Measurements from ENCODE around the gene DNAJA3. TPM values are rescaled to one million over a fixed set of nuclear protein-coding genes. Genes with fewer than 3 reads are reported as not detected.

The DNAJA3 gene
- total RNA-seq, 1 donor from 2014 or later: 40.7 TPM

DNA sequence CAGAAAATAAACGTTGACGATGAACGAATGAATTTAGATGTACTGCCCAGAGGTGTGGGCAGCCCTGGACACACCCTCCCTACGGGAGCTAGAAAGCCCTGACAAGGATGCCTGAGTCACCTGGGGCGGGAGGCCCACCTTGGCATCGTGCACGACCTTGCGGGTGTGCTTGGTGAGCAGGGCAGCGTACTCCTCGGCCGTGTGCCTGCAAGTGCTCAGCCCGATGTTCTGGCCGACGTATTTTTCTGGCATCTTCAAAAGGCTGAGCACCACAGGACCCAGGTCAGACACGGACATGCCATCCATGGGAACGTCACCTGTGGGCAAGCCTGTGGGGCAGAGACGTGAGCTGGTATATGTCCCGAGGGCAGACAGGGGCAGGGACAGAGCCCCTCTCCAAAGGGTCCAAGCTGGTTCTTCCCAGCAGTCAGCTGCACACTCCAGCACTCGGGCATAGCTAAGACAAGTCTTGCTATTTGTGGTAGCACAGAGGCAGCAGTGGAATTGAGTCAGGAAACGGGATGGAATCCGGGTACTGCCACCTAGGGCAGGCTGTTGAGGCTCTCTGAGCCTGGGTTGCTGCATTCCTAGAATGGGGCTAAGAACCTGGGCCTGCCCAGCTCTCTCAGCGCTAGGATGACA is 38.0 kb downstream of the DNAJA3 start:
- Histone ChIP-seq H3K4me1 (no peaks in the 10 kb centered on the region), H3K27ac (no peak overlapping the region), H3K4me3 (no peak overlapping the region), H3K36me3 (peaks cover 40 to 61% of the 10 kb centered on the region in 2 donors), H3K9me3 (no peaks in the 10 kb centered on the region), H3K27me3 (no peaks in the 10 kb centered on the region)
- intact Hi-C loops (cut with DNase I): no loop called here
- TF ChIP-seq, protein P1, sequence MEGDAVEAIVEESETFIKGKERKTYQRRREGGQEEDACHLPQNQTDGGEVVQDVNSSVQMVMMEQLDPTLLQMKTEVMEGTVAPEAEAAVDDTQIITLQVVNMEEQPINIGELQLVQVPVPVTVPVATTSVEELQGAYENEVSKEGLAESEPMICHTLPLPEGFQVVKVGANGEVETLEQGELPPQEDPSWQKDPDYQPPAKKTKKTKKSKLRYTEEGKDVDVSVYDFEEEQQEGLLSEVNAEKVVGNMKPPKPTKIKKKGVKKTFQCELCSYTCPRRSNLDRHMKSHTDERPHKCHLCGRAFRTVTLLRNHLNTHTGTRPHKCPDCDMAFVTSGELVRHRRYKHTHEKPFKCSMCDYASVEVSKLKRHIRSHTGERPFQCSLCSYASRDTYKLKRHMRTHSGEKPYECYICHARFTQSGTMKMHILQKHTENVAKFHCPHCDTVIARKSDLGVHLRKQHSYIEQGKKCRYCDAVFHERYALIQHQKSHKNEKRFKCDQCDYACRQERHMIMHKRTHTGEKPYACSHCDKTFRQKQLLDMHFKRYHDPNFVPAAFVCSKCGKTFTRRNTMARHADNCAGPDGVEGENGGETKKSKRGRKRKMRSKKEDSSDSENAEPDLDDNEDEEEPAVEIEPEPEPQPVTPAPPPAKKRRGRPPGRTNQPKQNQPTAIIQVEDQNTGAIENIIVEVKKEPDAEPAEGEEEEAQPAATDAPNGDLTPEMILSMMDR (IDR thresholded peaks at IDR 0.05): no peak
- DNase-seq (ENCODE audit: low spot score in 2 of 2): no peak

DNA sequence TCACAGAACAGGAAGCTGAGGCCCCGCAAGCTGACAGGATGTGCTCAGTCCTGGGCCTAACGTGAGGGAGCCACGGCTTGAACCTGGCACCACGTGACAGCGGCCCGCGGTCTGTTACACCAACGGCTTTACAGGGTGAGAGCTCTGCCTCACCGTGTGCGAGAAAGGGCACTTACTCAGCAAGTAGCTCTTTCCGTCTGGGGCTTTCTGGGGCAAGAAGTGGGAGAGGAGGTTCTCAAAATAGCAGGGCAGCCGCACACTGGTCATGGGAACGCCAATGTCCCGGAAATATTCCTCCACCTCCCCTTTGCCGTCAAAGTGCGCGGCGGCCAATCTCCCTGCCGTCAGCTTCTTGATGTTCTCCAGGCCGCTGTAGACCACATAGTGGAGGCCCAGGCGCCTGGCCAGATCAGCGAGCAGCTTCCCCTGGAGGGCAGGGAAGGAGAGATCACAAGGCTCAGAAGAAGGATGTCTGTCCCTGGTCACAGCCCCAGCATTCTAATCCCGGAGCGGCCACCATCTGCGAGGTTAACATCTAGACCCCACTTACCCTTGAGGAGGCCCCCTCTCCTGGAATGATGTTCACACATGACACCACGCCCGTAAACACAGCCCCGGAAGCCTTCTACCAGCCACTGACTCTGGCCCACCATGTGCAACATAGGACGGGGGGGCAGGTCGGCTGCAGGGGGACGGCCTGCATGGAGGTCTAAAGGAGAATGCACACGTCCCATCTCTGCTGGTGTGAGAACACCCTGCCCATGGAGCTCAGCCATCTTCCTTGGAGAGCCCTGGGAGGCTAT is 40.5 kb downstream of the DNAJA3 start:
- DNase-seq (ENCODE audit: low spot score in 2 of 2): no peak
- H3K36me3 ChIP-seq: peaks cover 46 to 56% of the 10 kb centered on the region in 2 donors

GRCh38 chr16:4467916-4468315 is 42.2 kb downstream of the DNAJA3 start:
- no peak overlapping the region for H3K27ac ChIP-seq
- TF ChIP-seq, protein P1 (IDR thresholded peaks at IDR 0.05): no peak
- no peaks in the 10 kb centered on the region for H3K4me1 ChIP-seq
- H3K9me3 ChIP-seq: no peaks in the 10 kb centered on the region
- no peaks in the 10 kb centered on the region for H3K27me3 ChIP-seq
- intact Hi-C loops (cut with DNase I): no loop called here
- no peak for DNase-seq (ENCODE audit: low spot score in 2 of 2)
- peaks cover 46 to 50% of the 10 kb centered on the region in 2 donors for H3K36me3 ChIP-seq
- H3K4me3 ChIP-seq: no peak overlapping the region

More for the DNA sequence above, 40.5 kb downstream of the DNAJA3 start:
- intact Hi-C loops (cut with DNase I): no loop called here
- H3K27me3 ChIP-seq: no peaks in the 10 kb centered on the region
- no peaks in the 10 kb centered on the region for H3K4me1 ChIP-seq
- H3K4me3 ChIP-seq: no peak overlapping the region
- no peak overlapping the region for H3K27ac ChIP-seq
- no peaks in the 10 kb centered on the region for H3K9me3 ChIP-seq
- TF ChIP-seq, protein P1 (IDR thresholded peaks at IDR 0.05): no peak

- H3K4me1 ChIP-seq: peaks cover 0 to 6% of the 10 kb centered on the region in 2 donors
- H3K27me3 ChIP-seq: no peaks in the 10 kb centered on the region
- no peak for DNase-seq (ENCODE audit: low spot score in 2 of 2)
- peaks cover 37 to 39% of the 10 kb centered on the region in 2 donors for H3K36me3 ChIP-seq
- H3K4me3 ChIP-seq: no peak overlapping the region
- intact Hi-C loops (cut with DNase I): no loop called here
- no peaks in the 10 kb centered on the region for H3K9me3 ChIP-seq
- TF ChIP-seq, protein P1 (IDR thresholded peaks at IDR 0.05): no peak
- no peak overlapping the region for H3K27ac ChIP-seq
Observed at GRCh38 chr16:4468972-4469371, 43.3 kb downstream of the DNAJA3 start.

DNA sequence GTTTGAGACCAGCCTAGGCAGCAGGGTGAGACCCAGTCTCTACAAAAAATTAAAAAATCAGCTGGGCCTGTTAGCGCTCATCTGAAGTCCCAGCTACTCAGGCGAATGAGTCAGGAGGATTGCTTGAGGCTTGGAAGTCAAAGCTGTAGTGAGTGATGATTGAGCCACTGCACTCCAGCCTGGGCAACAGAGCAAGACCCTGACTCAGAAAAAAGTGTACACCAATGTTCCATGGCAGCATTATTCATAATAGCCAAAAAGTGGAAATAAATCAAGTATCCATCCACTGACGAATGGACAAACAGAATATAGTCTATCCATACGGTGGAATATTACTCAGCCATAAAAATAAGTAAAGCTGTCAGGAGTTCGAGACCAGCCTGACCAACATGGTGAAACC is 46.2 kb downstream of the DNAJA3 start:
- Histone ChIP-seq H3K27me3 (no peaks in the 10 kb centered on the region), H3K4me1 (peaks cover 10 to 21% of the 10 kb centered on the region in 2 donors), H3K9me3 (no peaks in the 10 kb centered on the region), H3K36me3 (peaks cover 14 to 17% of the 10 kb centered on the region in 2 donors), H3K4me3 (no peak overlapping the region), H3K27ac (no peak overlapping the region)
- intact Hi-C loops (cut with DNase I): no loop called here
- DNase-seq (ENCODE audit: low spot score in 2 of 2): no peak
- TF ChIP-seq, protein P1 (IDR thresholded peaks at IDR 0.05): no peak
